GM06990 (cell line): ENCODE measurements around the gene KCNMB2.

Experiments
- DNase-seq: peaks from one replicate; pipeline ENCODE4 v3.0.0-alpha.2; 2011; ENCODE audit not compliant: insufficient read length; ENCODE audit errors: extremely low read depth
- H3K27me3 ChIP-seq: replicated peaks from 2 replicates; pipeline ENCODE4 v1.6.0; 2011; ENCODE audit warnings: low read length; ENCODE audit not compliant: control insufficient read depth, insufficient read depth
- H3K36me3 ChIP-seq: 2 replicates; pipeline ENCODE4 v1.5.1; 2011; ENCODE audit warnings: low read length; ENCODE audit not compliant: control insufficient read depth, insufficient read depth
- H3K4me3 ChIP-seq: replicated peaks from 2 replicates; pipeline ENCODE4 v1.5.1; 2011; ENCODE audit warnings: low read depth, mild to moderate bottlenecking, control low read depth, low read length
- TF ChIP-seq, protein P1 (sequence below): IDR thresholded peaks from 2 replicates; pipeline ENCODE4 v1.5.1; 2011; ENCODE audit warnings: low read length, control low read depth, mild to moderate bottlenecking, inconsistent platforms; ENCODE audit not compliant: insufficient read depth, poor library complexity, severe bottlenecking

KCNMB2 gene

DNA sequence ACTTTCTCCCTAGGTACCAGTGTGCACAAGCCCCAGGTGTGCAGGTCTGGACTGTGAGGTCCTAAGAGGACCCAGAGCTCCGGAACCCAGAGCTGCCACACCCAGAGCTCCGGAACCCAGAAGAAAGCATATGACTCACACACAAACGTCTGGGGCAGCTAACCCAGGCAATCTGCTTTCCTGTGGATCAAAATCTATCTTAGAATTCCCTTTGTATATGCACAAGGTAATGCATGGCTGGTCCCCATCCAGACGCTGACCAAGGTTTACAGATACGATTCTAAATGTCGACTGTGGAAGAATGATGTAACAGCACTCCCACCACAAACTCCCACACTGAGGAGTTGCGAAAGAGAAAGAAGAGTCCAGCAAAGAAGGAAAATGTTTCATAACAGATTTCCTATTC lies 15.7 kb downstream of the KCNMB2 start:
- TF ChIP-seq, protein P1, sequence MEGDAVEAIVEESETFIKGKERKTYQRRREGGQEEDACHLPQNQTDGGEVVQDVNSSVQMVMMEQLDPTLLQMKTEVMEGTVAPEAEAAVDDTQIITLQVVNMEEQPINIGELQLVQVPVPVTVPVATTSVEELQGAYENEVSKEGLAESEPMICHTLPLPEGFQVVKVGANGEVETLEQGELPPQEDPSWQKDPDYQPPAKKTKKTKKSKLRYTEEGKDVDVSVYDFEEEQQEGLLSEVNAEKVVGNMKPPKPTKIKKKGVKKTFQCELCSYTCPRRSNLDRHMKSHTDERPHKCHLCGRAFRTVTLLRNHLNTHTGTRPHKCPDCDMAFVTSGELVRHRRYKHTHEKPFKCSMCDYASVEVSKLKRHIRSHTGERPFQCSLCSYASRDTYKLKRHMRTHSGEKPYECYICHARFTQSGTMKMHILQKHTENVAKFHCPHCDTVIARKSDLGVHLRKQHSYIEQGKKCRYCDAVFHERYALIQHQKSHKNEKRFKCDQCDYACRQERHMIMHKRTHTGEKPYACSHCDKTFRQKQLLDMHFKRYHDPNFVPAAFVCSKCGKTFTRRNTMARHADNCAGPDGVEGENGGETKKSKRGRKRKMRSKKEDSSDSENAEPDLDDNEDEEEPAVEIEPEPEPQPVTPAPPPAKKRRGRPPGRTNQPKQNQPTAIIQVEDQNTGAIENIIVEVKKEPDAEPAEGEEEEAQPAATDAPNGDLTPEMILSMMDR = no peak

DNA sequence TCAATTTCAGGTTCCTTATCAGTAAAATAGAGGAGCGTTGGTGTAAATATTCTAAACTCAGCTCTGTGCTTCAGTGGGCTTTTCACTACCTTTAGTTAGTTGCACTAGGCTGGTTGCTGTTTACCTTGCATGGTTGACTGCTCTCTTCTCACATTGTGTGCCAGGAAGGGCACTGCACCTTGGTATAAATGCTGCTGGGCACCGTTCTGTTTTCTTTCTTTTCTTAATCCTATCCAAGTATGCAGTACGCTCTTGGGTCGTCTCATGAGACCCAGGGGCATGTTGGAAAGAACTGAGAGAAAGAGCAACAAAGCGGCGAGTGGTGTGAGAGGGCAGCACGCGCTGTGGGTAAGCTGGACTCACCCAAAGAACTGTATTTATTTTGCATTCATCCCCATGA lies 22.4 kb downstream of the KCNMB2 start:
- DNase-seq = no peak
- no peaks in the 10 kb centered on the region for H3K27me3 ChIP-seq
- no peak overlapping the region for H3K4me3 ChIP-seq
- H3K36me3 ChIP-seq = no peaks in the 10 kb centered on the region
- TF ChIP-seq, protein P1 = no peak

More for the DNA sequence above, 15.7 kb downstream of the KCNMB2 start:
- Histone ChIP-seq H3K4me3 (no peak overlapping the region), H3K27me3 (no peaks in the 10 kb centered on the region), H3K36me3 (no peaks in the 10 kb centered on the region)
- DNase-seq = no peak

DNA sequence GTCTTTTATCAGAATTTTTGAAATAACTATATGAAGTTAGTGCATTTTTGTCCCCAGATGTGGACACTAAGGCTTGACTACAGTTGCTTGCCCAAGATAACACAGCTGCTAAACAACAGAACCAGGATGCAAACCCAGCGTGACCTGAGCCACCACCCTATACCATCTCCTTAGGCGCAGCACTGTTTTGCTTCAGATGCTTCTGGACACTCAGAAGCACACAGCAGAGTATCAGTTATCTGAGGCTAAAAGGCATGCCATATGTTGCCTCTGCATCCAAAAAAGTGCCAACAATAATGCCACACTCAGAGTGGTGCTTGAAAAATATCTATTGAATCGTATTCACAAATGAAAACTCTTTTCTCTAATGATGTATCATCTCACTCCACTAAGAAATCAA lies 24.5 kb downstream of the KCNMB2 start:
- H3K27me3 ChIP-seq = no peaks in the 10 kb centered on the region
- DNase-seq = no peak
- no peaks in the 10 kb centered on the region for H3K36me3 ChIP-seq
- TF ChIP-seq, protein P1 = no peak
- no peak overlapping the region for H3K4me3 ChIP-seq

DNA sequence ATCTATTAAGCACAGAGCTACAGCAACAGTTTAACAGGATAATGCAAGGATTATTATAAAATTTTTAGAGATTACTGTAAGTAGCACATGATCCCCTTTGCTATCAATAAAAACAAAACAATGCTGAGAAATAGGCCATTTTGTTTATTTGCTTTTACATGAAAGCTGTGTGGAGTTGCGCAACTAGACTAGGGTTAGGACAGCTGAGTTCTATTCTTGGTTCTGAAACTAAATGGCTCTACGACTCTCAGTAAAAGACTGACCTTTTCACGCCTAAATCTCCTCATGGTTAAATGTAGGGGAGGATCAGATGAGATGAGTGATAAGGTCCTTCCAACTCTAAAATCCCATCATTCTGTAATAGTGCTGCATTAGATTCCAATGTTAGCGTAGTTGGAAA lies 25.0 kb downstream of the KCNMB2 start:
- H3K36me3 ChIP-seq = no peaks in the 10 kb centered on the region
- DNase-seq = no peak
- H3K27me3 ChIP-seq = no peaks in the 10 kb centered on the region
- TF ChIP-seq, protein P1 = no peak
- no peak overlapping the region for H3K4me3 ChIP-seq

DNA sequence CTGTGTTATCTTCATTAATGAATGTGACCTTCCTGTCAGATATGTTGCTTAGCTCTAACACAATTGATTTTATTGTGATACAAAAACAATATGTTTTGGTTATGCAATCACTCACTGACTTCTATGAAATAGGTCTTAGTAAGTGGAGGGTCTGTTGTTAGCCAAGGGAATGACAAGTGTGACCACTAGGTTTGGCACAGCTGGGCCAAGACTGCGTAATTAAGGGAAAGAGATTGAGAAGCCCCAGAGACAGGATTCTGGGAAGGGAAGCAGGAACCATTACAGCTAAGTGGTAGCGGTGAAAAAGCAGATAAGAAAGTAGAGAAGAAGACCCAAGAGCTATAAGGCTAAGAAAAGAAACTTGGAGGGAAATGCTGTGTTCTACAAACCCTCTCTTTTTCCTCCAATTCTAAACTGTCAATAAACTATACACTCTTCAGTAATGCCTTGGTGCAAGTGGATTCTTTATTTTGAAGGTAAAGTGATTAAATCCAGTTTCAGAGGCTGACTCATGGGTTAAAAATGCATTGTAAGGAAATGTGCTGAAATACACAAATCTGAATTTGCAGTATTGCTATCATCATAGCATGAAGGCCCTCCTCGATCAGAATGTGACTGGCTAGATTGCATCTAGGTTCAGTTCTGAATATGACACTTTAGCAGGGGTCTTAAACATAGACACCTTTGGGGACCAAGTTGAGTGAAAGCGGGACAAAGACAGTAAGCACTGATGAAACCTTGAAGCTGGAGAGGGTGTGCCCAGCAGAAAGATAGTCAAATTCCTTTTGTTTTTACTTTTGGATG lies 26.1 kb downstream of the KCNMB2 start:
- H3K36me3 ChIP-seq = no peaks in the 10 kb centered on the region
- no peak for DNase-seq

More for the DNA sequence above, 26.1 kb downstream of the KCNMB2 start:
- Histone ChIP-seq H3K27me3 (no peaks in the 10 kb centered on the region), H3K4me3 (no peak overlapping the region)
- TF ChIP-seq, protein P1 = no peak
